GM18517 (cell line): ENCODE measurements around the gene FAM162B.
"Not testable (repeated sequence)": the region's sequence is repeated elsewhere in the genome, so short reads cannot be mapped to it uniquely, and the experiment has no call there.

Source experiments
- ATAC-seq: cut with Tn5 transposase; IDR thresholded peaks from one replicate; pipeline ENCODE4 v1.9.1; 2021; ENCODE audit warnings: mild to moderate bottlenecking, moderate library complexity; ENCODE audit not compliant: unreplicated experiment

The FAM162B gene

DNA sequence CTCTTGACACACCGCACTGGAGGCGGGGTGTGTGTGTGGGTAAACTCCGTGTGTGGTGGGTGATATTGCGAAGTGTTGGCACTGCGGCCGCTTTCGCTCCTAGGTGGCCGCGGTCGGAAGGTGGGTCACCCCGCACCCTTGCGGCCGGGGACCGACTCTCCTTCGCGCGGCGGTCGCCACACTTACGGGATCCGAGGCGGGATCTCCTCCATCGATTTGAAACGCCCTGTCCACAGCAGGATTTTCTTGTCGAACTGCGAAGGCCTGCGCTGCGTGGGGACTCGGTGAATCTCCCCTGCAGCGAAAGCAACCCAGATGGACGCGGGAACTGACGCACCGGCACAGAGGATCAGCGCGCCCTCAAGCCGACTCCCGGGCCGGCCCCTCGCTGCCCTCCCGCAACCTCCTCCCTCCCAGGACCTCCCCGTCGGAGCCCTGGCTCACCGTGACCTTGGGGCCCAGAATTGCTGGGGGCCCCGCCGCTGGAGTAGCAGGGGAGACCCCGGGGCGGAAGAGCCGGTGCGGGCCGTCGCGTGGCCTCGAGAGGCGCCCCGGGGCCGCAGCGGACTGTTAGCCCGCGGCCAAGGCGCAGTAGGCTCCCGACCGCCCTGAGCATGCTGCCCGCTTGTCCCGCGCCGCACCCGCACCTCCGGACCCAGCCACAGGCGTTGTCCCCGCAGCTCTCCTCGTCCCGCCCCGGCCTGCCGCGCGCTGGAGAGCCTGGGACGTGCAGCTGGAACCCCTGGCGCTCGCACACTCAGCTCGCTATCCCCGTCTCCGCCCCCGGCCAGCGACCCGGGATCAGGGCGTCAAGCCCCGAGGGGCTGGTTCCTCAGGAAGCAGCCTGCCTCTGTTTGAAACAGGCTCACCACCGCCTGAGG is at the start of gene FAM162B:
Gene FAM162B, minus strand, starts transcription at position 759 of the 881 bp plus-strand sequence. Its CDS starts 143 bp downstream, at position 616.
- ATAC-seq = no peak

DNA sequence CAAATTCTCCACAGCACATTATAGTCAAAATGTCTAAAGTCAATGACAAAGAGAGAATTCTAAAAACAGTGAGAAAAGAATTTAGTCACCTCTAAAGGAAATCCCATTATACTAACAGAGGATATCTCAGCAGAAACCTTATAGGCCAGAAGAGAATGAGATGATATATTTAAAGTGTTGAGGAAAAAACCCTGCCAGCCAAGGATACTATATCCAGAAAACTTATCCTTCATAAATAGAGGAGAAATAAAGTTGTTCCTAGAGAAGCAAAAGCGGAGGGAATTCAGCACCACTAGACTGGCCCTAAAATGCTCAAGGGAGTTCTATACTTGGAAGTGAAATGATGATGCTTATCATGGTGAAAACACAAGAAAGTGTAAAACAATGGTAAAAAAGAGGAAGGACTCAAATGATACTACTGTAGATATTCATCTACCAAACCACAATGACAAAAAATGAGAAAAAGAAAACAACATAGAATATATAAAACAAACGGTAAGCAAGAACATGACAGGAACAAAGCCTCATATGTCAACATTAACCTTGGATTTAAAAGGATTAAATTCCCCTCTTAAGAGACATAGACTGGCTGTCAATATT is 46.6 kb upstream of the FAM162B start:
- no peak for ATAC-seq

DNA sequence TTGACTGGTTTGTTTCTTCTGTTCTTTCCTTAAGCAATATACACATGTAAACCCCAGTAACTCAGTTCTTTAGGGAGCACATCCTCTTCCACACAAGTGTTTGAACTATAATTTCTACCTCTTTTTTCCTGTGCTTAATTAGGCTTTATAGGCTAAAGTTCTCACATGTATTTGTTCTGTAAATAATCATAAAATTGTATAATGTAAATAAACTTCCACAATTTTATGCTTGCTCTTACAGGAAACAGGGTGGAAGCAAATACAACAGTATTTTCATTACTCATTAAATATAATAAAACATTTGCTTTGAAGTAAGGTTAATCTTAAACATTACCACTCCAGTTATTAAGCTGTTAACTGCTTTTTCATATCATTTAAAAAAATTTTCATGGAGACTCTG is 36.5 kb upstream of the FAM162B start:
- ATAC-seq = no peak

- ATAC-seq = no peak
Observed at GRCh38 chr6:116799945-116800344, 34.4 kb upstream of the FAM162B start.

- no peak for ATAC-seq
Observed at GRCh38 chr6:116797585-116797984, 32.1 kb upstream of the FAM162B start.

- ATAC-seq = no peak
Observed at GRCh38 chr6:116793224-116793623, 27.7 kb upstream of the FAM162B start.

DNA sequence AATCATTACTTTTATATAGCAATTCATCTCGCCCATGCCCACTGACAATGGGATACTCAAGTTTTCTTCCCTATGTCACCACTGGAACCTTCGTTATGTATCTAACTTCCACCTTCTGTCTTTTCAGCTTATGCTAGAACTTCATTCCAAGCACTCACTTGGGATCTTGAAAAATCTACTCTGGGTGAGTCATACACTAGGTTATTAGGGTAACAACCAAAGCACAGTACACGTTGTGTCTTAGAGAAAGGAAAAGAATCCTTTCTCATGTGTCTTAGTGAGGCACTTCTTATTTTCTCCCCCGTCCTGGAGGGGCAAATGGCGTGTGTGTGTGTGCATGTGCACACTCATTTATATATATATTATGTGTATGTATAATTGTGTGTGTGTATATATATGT is 18.3 kb upstream of the FAM162B start:
- ATAC-seq = no peak

DNA sequence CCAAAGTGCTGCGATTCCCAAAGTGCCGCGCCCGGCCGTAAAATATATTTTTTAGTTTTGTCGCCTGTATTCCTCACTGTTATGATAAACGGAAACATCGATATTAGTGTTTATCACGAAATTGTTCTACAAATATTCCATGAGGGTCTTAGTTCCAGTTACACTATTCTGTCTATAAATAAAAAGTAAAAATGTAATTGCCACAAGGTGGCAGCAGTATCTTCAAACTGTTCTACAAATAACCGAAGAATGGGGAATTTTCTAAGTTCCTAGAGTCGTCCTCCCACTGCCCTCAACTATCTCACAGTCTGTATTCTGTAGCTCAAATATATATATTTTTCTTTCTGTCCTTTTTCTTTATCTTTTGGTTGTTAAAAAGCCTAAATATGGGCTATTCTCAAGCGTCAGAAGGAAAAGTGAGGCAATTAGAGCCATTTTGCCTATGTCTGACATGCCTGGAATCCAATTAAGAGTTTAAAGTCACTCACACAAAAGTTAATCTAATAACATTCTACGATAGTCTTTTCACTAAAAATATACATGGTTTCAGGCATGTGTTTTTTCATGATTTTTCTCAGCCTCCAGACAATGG is 14.2 kb upstream of the FAM162B start:
- ATAC-seq = peak; percentile 77

- no peak for ATAC-seq
Observed at GRCh38 chr6:116773886-116774285, 8.4 kb upstream of the FAM162B start.

GRCh38 chr6:116772450-116772849 is 6.9 kb upstream of the FAM162B start:
- no peak for ATAC-seq

DNA sequence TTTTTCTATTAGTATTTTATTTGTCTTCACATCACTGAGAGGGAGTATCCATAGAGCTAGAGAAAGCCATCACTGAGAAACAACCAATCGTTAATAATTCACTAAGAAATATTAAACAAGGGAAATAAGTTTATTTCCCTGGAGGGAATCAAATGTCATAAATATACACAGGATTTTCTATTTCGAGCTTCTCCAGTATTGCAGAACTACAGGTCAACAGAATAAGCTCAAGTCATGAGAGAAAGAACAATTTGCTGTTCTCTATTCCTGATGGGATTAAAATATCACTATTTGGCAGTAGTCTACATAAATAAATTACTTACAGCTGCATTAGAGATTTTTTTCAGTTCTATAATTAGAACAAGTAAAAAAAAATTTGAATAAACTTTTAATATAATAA is 2.2 kb upstream of the FAM162B start:
- no peak for ATAC-seq

- ATAC-seq = no peak
Observed at GRCh38 chr6:116766506-116767176, 1.1 kb upstream of the FAM162B start.

GRCh38 chr6:116764629-116764960 is 924 bp downstream of the FAM162B start:
- no peak for ATAC-seq

DNA sequence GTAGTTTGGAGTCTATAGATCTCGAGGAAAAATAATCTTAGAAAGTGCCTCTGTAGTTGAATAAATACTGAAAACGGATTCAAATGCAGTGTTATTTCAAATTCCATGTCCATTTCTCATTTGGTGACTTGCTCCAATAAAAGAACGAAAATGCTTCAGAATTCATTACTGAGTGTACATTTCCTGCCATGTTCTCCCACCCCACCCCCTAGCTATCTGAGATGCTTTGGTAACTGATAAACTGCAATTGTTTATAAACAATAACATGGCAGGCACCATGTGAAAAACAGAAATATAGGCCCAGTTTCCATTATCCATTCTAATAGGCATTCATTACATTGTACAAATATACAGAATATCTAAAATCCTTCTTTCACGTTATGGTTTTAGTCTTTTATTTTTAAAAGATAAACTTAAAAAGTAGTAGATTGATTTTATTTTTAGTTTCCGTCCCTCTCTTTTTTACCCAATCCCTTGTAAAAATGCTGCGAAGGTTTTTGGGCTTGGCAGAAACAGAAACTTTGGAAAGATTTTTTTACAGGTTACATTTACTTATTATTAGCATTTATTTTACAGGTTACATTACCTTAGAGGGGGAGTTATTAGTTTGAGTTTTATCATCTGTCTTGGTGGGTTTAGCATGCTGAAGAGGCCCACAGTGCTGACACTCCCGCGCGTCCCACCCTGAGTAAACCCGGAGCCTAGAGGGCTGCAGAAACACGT is 1.5 kb downstream of the FAM162B start:
- no peak for ATAC-seq

- ATAC-seq = no peak
Observed at GRCh38 chr6:116763048-116763447, 2.5 kb downstream of the FAM162B start.

DNA sequence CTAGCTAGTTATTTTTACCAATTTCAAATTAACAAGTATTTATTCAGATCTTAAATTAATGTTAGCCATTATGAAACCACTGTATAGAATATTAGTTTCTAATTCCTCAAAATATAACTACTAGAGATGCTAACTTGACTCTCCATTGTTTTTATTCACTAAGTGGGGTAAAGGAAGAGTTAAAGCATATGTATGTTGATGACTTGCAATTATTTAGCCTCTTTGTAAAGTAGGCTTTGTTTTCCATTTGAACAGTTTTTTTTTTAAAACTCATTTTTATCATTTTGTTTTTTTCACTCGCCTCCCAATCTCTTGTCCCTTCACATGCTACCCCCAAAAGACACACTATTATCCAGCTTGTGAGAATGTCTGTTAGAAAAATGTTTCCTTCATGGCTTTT is 3.3 kb downstream of the FAM162B start:
- no peak for ATAC-seq

DNA sequence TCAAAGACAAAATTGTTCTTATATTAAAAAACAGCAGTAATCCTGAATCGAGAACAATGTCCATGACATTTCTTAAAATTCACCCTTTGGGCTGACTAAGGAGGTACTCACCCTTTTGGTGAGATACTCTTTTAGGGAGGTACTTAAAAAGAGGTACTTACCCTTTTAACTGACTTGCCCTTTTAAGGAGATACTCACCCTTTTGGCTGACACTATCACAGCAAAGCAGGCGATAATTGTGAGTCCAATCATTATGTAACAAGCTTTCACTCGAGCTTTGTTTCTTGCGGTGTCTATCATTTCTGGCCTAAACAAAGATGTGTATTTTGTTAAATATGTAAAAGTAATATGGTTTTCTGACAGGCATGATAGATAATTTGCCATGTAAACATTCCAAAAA is 3.7 kb downstream of the FAM162B start:
- ATAC-seq = no peak

- ATAC-seq = no peak
Observed at GRCh38 chr6:116745176-116745575, 20.3 kb downstream of the FAM162B start.

- no peak for ATAC-seq
Observed at GRCh38 chr6:116741571-116741970, 23.9 kb downstream of the FAM162B start.

DNA sequence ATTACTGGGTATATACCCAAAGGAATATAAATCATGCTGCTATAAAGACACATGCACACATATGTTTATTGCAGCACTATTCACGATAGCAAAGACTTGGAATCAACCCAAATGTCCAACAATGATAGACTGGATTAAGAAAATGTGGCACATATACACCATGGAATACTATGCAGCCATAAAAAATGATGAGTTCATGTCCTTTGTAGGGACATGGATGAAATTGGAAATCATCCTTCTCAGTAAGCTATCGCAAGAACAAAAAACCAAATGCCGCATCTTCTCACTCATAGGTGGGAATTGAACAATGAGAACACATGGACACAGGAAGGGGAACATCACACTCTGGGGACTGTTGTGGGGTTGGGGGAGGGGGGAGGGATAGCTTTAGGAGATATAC is 25.0 kb downstream of the FAM162B start:
- not testable (repeated sequence) for ATAC-seq

- no peak for ATAC-seq
Observed at GRCh38 chr6:116737004-116737403, 28.5 kb downstream of the FAM162B start.
